ENCODE results near the gene ISOC2. TPM values are rescaled to one million over a fixed set of nuclear protein-coding genes. Genes with fewer than 3 reads are reported as not detected.
A peak's percentile ranks its signal among the peaks of the same experiment; 100 is the strongest.

The ISOC2 gene
- total RNA-seq, 1 donor from 2014 or later = 58.8 TPM

DNA sequence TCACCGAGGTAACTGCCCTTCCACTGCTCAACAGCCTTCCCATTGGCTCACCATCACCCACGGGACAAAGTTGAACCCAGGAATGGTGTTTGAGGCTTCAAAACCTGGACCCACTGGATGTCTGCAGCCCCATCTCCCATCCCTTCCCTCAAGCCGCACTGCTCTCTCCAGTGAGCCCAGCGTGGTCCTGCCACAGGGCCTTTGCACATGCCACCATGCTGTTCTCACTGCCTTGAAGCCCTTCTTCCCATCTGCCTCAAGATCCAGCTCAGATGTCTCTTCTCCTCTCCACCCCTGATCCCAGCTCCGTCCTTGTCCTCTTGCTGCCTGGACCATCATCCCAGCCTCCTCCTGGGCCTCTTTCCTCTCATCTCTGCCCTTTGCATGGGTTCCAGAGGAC, 22.4 kb downstream of the ISOC2 start:
- peaks cover 37% of the 10 kb centered on the region for H3K27me3 ChIP-seq (ENCODE audit: insufficient read depth, low read length)

DNA sequence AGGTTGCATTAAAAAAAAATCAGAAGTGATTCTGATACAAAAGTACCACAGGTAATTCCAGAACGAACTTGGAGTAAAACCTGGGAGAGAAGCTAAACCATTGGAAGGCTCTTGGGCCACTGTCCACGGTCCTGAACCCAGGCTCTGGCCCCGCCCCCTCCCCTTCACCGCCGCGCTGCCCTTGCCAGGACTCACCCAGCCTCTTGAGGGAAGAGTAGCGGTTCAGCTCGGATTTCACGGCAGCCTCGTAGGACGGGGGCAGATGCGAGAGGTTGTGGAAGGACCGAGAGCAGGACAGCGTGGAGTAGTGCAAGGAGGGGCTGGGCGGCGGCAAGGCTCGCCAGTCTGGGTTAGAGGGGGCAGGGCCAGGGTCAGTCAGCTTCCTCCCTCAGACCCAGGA, 24.0 kb downstream of the ISOC2 start:
- peaks cover 45% of the 10 kb centered on the region for H3K27me3 Mint-ChIP-seq (ENCODE audit: low read depth, unreplicated experiment)
- peaks cover 10% of the 10 kb centered on the region for H3K9me3 Mint-ChIP-seq (ENCODE audit: unreplicated experiment)
- H3K27ac ChIP-seq (ENCODE audit: low read depth, low read length) = no peak overlapping the region
- no peak overlapping the region for H2AFZ ChIP-seq (ENCODE audit: low read depth, low read length)
- H3K36me3 Mint-ChIP-seq (ENCODE audit: low read depth, unreplicated experiment) = no peaks in the 10 kb centered on the region
- no peak overlapping the region for H3K9ac ChIP-seq (ENCODE audit: low read length)
- DNase-seq (ENCODE audit: low read depth) (peak; percentile 31), FAIRE-seq (no peak)
- H3K79me2 ChIP-seq (ENCODE audit: insufficient read depth, low read length) = no peaks in the 10 kb centered on the region
- H3K4me3 Mint-ChIP-seq (ENCODE audit: unreplicated experiment) = peak overlapping the region; percentile 45
- no peak overlapping the region for H3K4me2 ChIP-seq (ENCODE audit: low read length)
- TF ChIP-seq, protein P1, sequence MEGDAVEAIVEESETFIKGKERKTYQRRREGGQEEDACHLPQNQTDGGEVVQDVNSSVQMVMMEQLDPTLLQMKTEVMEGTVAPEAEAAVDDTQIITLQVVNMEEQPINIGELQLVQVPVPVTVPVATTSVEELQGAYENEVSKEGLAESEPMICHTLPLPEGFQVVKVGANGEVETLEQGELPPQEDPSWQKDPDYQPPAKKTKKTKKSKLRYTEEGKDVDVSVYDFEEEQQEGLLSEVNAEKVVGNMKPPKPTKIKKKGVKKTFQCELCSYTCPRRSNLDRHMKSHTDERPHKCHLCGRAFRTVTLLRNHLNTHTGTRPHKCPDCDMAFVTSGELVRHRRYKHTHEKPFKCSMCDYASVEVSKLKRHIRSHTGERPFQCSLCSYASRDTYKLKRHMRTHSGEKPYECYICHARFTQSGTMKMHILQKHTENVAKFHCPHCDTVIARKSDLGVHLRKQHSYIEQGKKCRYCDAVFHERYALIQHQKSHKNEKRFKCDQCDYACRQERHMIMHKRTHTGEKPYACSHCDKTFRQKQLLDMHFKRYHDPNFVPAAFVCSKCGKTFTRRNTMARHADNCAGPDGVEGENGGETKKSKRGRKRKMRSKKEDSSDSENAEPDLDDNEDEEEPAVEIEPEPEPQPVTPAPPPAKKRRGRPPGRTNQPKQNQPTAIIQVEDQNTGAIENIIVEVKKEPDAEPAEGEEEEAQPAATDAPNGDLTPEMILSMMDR (IDR thresholded peaks at IDR 0.05; ENCODE audit: insufficient read depth, low read depth, low read length) = no peak
- TF ChIP-seq EZH2 (IDR thresholded peaks at IDR 0.05; ENCODE audit: insufficient read depth, low read length) = no peak
- H3K27ac Mint-ChIP-seq (ENCODE audit: unreplicated experiment) = no peak overlapping the region
- no peak overlapping the region for H3K4me3 ChIP-seq (ENCODE audit: insufficient read depth, low read depth, low read length)
- no peaks in the 10 kb centered on the region for H3K36me3 ChIP-seq (ENCODE audit: insufficient read depth, low read length)
- H3K4me1 Mint-ChIP-seq (ENCODE audit: low read depth, unreplicated experiment) = no peaks in the 10 kb centered on the region
- H4K20me1 ChIP-seq (ENCODE audit: insufficient read depth, low read length) = no peaks in the 10 kb centered on the region
- peaks cover 35% of the 10 kb centered on the region for H3K27me3 ChIP-seq (ENCODE audit: insufficient read depth, low read length)
- H3K9me3 ChIP-seq (ENCODE audit: insufficient read depth, low read depth, low read length) = peaks cover 8% of the 10 kb centered on the region
- H3K4me1 ChIP-seq (ENCODE audit: insufficient read depth, low read length) = no peaks in the 10 kb centered on the region

More for the DNA sequence above, 22.4 kb downstream of the ISOC2 start:
- FAIRE-seq (no peak), DNase-seq (ENCODE audit: low read depth) (no peak)
- Mint-ChIP-seq H3K9me3 (ENCODE audit: unreplicated experiment) (peaks cover 10% of the 10 kb centered on the region), H3K27me3 (ENCODE audit: low read depth, unreplicated experiment) (peaks cover 58% of the 10 kb centered on the region), H3K4me3 (ENCODE audit: unreplicated experiment) (peak overlapping the region; percentile 57), H3K36me3 (ENCODE audit: low read depth, unreplicated experiment) (no peaks in the 10 kb centered on the region), H3K27ac (ENCODE audit: unreplicated experiment) (no peak overlapping the region), H3K4me1 (ENCODE audit: low read depth, unreplicated experiment) (no peaks in the 10 kb centered on the region)
- Histone ChIP-seq H3K9ac (ENCODE audit: low read length) (no peak overlapping the region), H3K4me2 (ENCODE audit: low read length) (no peak overlapping the region), H3K4me3 (ENCODE audit: insufficient read depth, low read depth, low read length) (no peak overlapping the region), H2AFZ (ENCODE audit: low read depth, low read length) (no peak overlapping the region), H3K27ac (ENCODE audit: low read depth, low read length) (no peak overlapping the region), H3K4me1 (ENCODE audit: insufficient read depth, low read length) (no peaks in the 10 kb centered on the region), H3K36me3 (ENCODE audit: insufficient read depth, low read length) (no peaks in the 10 kb centered on the region), H4K20me1 (ENCODE audit: insufficient read depth, low read length) (no peaks in the 10 kb centered on the region), H3K79me2 (ENCODE audit: insufficient read depth, low read length) (no peaks in the 10 kb centered on the region), H3K9me3 (ENCODE audit: insufficient read depth, low read depth, low read length) (peaks cover 4% of the 10 kb centered on the region)
- TF ChIP-seq EZH2 (IDR thresholded peaks at IDR 0.05; ENCODE audit: insufficient read depth, low read length) = no peak
- TF ChIP-seq, protein P1 (IDR thresholded peaks at IDR 0.05; ENCODE audit: insufficient read depth, low read depth, low read length) = no peak

DNA sequence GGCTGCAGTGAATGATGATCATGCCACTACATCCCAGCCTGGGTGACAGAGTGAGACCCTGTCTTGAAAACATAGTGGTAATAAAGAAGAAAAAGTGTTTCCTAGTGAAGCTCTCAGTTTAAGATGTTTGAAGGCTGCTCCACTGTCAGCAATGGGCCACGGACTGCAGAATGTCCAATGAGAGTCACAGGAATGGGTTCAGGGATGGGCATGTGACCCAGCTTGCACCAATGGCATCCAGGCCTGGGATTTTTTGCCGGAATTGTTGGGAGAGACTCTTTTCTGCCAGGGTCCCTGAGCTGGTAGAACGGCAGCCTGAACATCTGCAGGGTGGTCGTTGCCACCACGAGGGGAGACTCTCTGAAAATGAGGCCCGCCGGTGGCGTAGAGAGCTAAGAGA, 24.6 kb downstream of the ISOC2 start:
- Mint-ChIP-seq H3K27me3 (ENCODE audit: low read depth, unreplicated experiment) (peaks cover 47% of the 10 kb centered on the region), H3K27ac (ENCODE audit: unreplicated experiment) (no peak overlapping the region), H3K4me3 (ENCODE audit: unreplicated experiment) (no peak overlapping the region), H3K4me1 (ENCODE audit: low read depth, unreplicated experiment) (no peaks in the 10 kb centered on the region), H3K9me3 (ENCODE audit: unreplicated experiment) (peaks cover 10% of the 10 kb centered on the region), H3K36me3 (ENCODE audit: low read depth, unreplicated experiment) (no peaks in the 10 kb centered on the region)
- H2AFZ ChIP-seq (ENCODE audit: low read depth, low read length) = no peak overlapping the region
- no peaks in the 10 kb centered on the region for H3K36me3 ChIP-seq (ENCODE audit: insufficient read depth, low read length)
- H3K4me1 ChIP-seq (ENCODE audit: insufficient read depth, low read length) = no peaks in the 10 kb centered on the region
- DNase-seq (ENCODE audit: low read depth) = no peak
- H4K20me1 ChIP-seq (ENCODE audit: insufficient read depth, low read length) = no peaks in the 10 kb centered on the region
- H3K4me3 ChIP-seq (ENCODE audit: insufficient read depth, low read depth, low read length) = no peak overlapping the region
- no peak overlapping the region for H3K27ac ChIP-seq (ENCODE audit: low read depth, low read length)
- H3K79me2 ChIP-seq (ENCODE audit: insufficient read depth, low read length) = no peaks in the 10 kb centered on the region
- H3K9ac ChIP-seq (ENCODE audit: low read length) = no peak overlapping the region
- TF ChIP-seq, protein P1 (IDR thresholded peaks at IDR 0.05; ENCODE audit: insufficient read depth, low read depth, low read length) = no peak
- no peak for TF ChIP-seq EZH2 (IDR thresholded peaks at IDR 0.05; ENCODE audit: insufficient read depth, low read length)
- H3K27me3 ChIP-seq (ENCODE audit: insufficient read depth, low read length) = peaks cover 36% of the 10 kb centered on the region
- H3K4me2 ChIP-seq (ENCODE audit: low read length) = no peak overlapping the region
- peaks cover 11% of the 10 kb centered on the region for H3K9me3 ChIP-seq (ENCODE audit: insufficient read depth, low read depth, low read length)
- FAIRE-seq = no peak

Measured in astrocyte (in vitro differentiated cells and primary cell).